ENCODE measurements around the gene C22orf23.

C22orf23 gene

DNA sequence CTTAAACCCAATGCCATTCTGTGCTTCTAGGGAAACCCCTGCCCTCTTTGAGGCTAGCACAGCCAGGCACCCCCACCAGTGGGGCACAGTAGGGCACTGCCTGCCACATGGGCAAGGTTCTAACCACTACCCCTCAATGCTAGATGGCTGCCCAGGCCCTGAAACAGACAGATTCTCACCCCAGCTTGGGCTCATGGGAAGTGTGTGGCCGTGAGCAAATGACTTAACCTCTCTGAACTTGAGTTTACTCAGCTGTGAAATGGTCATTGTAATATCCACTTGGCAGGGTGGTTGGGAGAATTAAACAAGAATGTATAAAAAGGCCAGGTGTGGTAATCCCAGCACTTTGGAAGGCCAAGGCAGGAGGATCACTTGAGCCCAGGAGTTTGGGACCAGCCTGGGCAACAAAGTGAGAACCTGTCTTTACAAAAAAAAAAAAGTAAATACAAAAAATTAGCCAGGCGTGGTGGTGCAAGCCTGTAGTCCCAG, 22.4 kb downstream of the C22orf23 start:
- intact Hi-C loops (cut with DNase I) = no loop called here

GRCh38 chr22:37930270-37930951, 23.0 kb downstream of the C22orf23 start:
- DNase-seq = peak in 3 of 10 donors; percentile 27 to 57 (median 47)
- intact Hi-C loops (cut with DNase I) = no loop called here

More for the DNA sequence above, 22.4 kb downstream of the C22orf23 start:
- DNase-seq = no peak

- intact Hi-C loops (cut with DNase I) = no loop called here
- no peak for DNase-seq
Measured at GRCh38 chr22:37929390-37929789, 24.0 kb downstream of the C22orf23 start.

DNA sequence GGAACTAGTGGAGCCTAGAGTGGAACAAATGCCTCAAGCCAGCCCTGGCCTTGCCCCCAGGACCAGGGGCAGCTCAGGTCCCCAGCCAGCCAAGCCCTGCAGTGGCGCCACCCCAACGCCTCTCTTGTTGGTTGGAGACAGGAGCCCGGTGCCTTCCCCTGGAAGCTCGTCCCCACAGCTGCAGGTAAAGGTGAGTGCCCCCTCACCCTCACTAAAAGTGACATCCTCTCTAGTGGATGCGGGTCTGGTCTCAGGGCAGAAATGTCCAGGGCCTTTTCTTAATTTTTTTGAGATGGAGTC, 25.8 kb downstream of the C22orf23 start:
- intact Hi-C loops (cut with DNase I) = no loop called here
- no peak for DNase-seq

- intact Hi-C loops (cut with DNase I) = no loop called here
- DNase-seq = no peak
Measured at GRCh38 chr22:37926771-37927636, 26.4 kb downstream of the C22orf23 start.

DNA sequence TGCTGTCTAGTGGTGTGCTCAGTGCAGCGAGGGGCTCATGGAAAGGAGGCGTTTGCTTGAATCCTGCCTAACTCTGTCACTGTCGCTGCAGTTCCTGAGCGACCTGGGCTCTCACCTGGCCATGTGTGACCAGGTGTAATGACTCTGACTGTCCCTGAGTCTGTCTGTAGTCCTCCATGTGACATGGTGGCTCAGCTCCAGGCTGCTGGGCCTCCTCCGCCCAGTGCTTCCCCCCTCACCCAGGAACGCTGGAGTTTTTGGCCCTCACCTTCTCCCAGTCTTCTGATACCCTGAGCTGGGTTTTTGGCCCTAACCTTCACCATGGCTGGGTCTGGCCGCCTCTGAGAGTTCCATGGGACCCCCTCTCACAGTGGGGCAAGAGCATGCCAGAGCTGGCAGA, 27.0 kb downstream of the C22orf23 start:
- no peak for DNase-seq
- intact Hi-C loops (cut with DNase I) = no loop called here

GRCh38 chr22:37925767-37926166, 27.6 kb downstream of the C22orf23 start:
- intact Hi-C loops (cut with DNase I) = no loop called here
- no peak for DNase-seq

DNA sequence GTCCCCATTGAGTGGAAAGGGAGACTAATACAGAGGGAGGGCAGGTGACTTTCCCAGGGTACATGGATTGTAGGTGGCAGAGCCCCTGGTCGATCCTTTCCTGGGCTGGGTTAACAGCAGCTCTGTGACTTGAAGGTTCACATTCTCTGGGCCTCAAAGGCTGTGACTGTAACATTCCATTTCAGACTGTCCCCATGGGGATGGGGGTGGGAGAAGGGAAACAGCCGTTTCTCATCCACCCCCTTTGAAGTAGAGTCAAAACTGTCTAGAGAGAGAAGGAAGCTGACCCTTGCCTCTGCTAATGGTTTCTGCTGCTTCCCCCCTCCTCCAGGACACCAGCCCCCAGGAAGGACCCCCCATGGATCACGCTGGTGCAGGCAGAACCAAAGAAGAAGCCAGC, 28.1 kb downstream of the C22orf23 start:
- DNase-seq = no peak
- intact Hi-C loops (cut with DNase I) = no loop called here

DNA sequence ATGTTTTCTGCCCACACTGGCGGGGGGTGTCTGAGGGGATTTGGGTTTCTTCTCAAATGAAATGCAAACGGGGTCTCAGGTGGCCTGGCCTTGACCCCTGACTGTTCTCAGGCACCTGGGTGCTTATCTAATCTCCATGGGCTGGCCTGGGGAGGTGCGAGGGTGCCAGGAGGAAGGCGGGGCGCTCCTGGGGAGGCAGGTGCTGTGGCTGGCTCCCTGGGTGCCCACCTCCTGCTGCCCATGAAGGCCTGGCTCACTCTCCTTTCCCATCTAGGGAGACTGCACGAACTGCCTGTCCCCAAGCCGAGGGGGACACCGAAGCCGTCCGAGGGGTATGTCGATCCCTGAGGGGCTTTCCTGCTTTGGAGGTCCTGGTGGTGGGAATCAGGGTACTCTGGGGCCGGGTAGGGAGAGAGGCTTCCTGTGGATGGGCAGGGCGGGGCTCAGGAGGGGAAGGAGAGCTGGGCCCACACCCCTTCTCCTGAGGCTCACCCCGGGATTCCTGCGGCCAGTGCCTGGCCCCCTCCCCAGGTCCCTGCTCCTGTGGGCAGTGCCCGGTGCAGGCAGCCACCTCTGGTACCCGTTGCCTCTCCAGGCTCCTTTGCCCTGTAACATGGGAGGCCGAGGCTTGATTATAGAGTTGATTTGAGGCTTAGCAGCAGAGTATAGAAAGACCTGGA, 28.9 kb downstream of the C22orf23 start:
- no peak for DNase-seq
- intact Hi-C loops (cut with DNase I) = no loop called here

DNA sequence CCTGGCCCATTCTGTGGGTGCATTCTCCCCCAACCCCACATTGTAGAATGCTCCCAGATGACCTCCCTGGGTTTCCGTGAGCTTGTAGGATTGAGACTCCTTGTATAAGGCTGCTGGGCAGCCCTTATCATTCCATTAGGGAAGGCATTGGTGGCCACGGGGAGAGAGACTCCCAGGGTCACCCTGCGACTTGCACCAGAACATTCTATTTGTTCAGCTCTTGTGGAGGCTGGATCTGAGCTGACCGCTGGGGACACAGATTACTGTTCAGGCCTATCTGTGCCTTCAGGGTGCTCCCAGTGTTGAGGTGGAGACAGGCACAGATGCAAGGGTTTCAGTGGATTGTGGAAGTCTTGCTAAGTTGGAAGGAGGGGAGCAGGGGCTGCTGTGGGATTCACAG, 29.5 kb downstream of the C22orf23 start:
- intact Hi-C loops (cut with DNase I) = no loop called here

GRCh38 chr22:37922191-37922590, 31.2 kb downstream of the C22orf23 start:
- DNase-seq = no peak
- intact Hi-C loops (cut with DNase I) = no loop called here

More for the DNA sequence above, 29.5 kb downstream of the C22orf23 start:
- DNase-seq = no peak

- intact Hi-C loops (cut with DNase I) = no loop called here
- DNase-seq = no peak
Measured at GRCh38 chr22:37920126-37920525, 33.3 kb downstream of the C22orf23 start.

GRCh38 chr22:37918580-37919270, 34.7 kb downstream of the C22orf23 start:
- DNase-seq = peak in 1 of 10 donors; percentile 58
- intact Hi-C loops (cut with DNase I) = no loop called here

GRCh38 chr22:37917874-37918548, 35.4 kb downstream of the C22orf23 start:
- intact Hi-C loops (cut with DNase I) = no loop called here

GRCh38 chr22:37916311-37916710, 37.1 kb downstream of the C22orf23 start:
- intact Hi-C loops (cut with DNase I) = no loop called here
- DNase-seq = peak in 1 of 10 donors; percentile 59

More at GRCh38 chr22:37917874-37918548, 35.4 kb downstream of the C22orf23 start:
- peak in 1 of 10 donors; percentile 58 for DNase-seq

- intact Hi-C loops (cut with DNase I) = no loop called here
- peak in 1 of 10 donors; percentile 51 for DNase-seq
Measured at GRCh38 chr22:37913233-37913721, 40.1 kb downstream of the C22orf23 start.

DNA sequence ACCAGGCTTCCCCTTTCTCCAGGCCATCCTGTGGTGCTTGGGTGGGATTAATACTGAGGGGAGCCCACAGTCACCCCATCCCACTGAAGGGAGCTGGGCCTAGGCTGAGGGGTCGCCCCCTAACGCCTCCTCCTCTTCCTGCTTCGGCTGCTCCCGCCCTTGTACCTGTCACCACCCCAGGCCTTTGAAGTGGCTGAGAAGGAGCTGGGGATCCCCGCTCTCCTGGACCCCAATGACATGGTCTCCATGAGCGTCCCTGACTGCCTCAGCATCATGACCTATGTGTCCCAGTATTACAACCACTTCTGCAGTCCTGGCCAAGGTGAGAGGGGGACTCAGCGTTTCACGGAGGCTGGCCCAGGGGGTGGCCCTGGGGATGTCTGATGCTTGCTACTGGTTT, 41.2 kb downstream of the C22orf23 start:
- intact Hi-C loops (cut with DNase I) = no loop called here
- peak in 1 of 10 donors; percentile 51 for DNase-seq

GRCh38 chr22:37911697-37912096, 41.7 kb downstream of the C22orf23 start:
- peak in 1 of 10 donors; percentile 48 for DNase-seq
- intact Hi-C loops (cut with DNase I) = no loop called here

- peak in 2 of 10 donors; percentile 46 to 74 for DNase-seq
- intact Hi-C loops (cut with DNase I) = no loop called here
Measured at GRCh38 chr22:37910890-37911672, 42.3 kb downstream of the C22orf23 start.

Measured in posterior cingulate gyrus (tissue), 11 donors.